GM12891 (cell line): ENCODE measurements around the gene TBC1D20.

Experiments used
- POLR2A ChIP-seq: IDR thresholded peaks from 2 replicates; pipeline ENCODE4 v1.6.1; 2011; ENCODE audit warnings: low read depth, low read length, control low read depth
- POLR2AphosphoS5 ChIP-seq: IDR thresholded peaks from 2 replicates; pipeline ENCODE4 v1.6.1; 2011; ENCODE audit warnings: low read depth, low read length, control low read depth
- SPI1 ChIP-seq: IDR thresholded peaks from 2 replicates; pipeline ENCODE4 v1.6.1; 2011; ENCODE audit warnings: low read depth, low read length, control low read depth
- TAF1 ChIP-seq: IDR thresholded peaks from 2 replicates; pipeline ENCODE4 v1.6.1; 2011; ENCODE audit warnings: low read depth, low read length, control low read depth

- TF ChIP-seq POLR2A (no peak), TAF1 (no peak), POLR2AphosphoS5 (no peak), SPI1 (no peak)
Measured at GRCh38 chr20:414161-414560, 48.2 kb downstream of the TBC1D20 start.
